Endothelial cell of umbilical vein (primary cell): ENCODE data around the gene CCDC146.

Experiments
- JUN ChIP-seq: IDR thresholded peaks from 2 replicates; pipeline ENCODE4 v1.6.1; 2011; ENCODE audit warnings: borderline replicate concordance, low read depth; ENCODE audit not compliant: insufficient read length, insufficient read depth
- TF ChIP-seq, protein P1 (sequence below), 2 donors: IDR thresholded peaks; 1 replicate in 1 of 2; 2 replicates in 1 of 2; pipeline ENCODE4 v1.5.1; 2011; ENCODE audit warnings: low read length in 2 of 2, mild to moderate bottlenecking in 2 of 2, moderate library complexity in 2 of 2, control low read depth in 1 of 2, inconsistent platforms in 1 of 2, low read depth in 1 of 2; ENCODE audit not compliant: insufficient read depth in 1 of 2; ENCODE audit errors: extremely low read depth in 1 of 2

DNA sequence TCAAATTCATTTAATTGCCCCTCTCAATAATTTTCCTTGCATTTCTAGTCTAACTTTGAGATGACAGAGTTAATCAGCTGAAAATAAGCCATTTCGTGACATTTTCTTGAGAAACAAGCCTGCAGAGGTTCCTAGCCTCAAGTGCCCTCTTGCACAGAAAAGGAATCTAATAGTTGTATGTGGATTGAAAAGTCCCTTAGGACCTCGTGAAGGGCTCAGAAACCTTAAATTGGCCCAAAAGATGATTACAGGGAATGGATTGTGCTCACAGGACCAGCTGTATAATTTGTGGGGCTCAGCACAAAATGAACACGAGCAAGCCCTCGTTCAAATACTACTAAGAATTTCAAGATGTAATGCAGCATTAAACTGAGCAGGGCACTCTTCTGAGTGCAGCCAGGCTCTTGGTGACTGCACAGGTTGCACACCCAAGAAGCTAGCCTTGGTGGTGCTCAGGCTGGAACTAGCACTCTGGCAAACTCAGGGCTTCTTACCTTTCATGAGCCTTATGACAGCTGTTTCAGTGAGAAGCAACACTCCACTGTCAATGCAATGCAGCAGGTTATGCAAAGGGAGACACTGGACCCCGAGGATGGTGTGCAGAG is 191.6 kb downstream of the CCDC146 start:
- TF ChIP-seq, protein P1, sequence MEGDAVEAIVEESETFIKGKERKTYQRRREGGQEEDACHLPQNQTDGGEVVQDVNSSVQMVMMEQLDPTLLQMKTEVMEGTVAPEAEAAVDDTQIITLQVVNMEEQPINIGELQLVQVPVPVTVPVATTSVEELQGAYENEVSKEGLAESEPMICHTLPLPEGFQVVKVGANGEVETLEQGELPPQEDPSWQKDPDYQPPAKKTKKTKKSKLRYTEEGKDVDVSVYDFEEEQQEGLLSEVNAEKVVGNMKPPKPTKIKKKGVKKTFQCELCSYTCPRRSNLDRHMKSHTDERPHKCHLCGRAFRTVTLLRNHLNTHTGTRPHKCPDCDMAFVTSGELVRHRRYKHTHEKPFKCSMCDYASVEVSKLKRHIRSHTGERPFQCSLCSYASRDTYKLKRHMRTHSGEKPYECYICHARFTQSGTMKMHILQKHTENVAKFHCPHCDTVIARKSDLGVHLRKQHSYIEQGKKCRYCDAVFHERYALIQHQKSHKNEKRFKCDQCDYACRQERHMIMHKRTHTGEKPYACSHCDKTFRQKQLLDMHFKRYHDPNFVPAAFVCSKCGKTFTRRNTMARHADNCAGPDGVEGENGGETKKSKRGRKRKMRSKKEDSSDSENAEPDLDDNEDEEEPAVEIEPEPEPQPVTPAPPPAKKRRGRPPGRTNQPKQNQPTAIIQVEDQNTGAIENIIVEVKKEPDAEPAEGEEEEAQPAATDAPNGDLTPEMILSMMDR (IDR thresholded peaks at IDR 0.05; ENCODE audit: extremely low read depth in 1 of 2, insufficient read depth in 1 of 2, low read depth in 1 of 2, low read length in 2 of 2) = no peak
- no peak for TF ChIP-seq JUN
